SK-N-SH treated with all-trans-retinoic acid at 6 μM for 48 hours (cell line): Measurements from ENCODE around the gene SPATA3.

ENCODE experiments used
- ATAC-seq: fragments of 200-7000 bp; cut with Tn5 transposase; 3 replicates; pipeline ENCODE4 v1.9.1; 2020; ENCODE audit warnings: mild to moderate bottlenecking, moderate library complexity
- ARNTL ChIP-seq: fragments of 450-650 bp; formaldehyde crosslinking; IDR thresholded peaks from 2 replicates; pipeline ENCODE4 v1.5.0; 2020; ENCODE audit warnings: low read depth, mild to moderate bottlenecking, moderate library complexity, borderline replicate concordance
- BACH2 ChIP-seq: fragments of 250-450 bp; sonication (Bioruptor Pico); IDR thresholded peaks from 2 replicates; pipeline ENCODE4 v1.9.0; 2021; ENCODE audit warnings: mild to moderate bottlenecking, borderline replicate concordance
- CREB5 ChIP-seq: fragments of 250-450 bp; sonication (Bioruptor Pico); IDR thresholded peaks from 2 replicates; pipeline ENCODE4 v1.5.1; 2020; ENCODE audit warnings: low read depth, mild to moderate bottlenecking, moderate library complexity
- CSDC2 ChIP-seq: fragments of 250-450 bp; sonication (Bioruptor Pico); IDR thresholded peaks from 2 replicates; pipeline ENCODE4 v1.5.0; 2020; ENCODE audit warnings: mild to moderate bottlenecking, moderate library complexity
- CSRNP3 ChIP-seq: fragments of 250-450 bp; sonication (Bioruptor Pico); IDR thresholded peaks from 2 replicates; pipeline ENCODE4 v1.5.1; 2021; ENCODE audit warnings: mild to moderate bottlenecking, moderate library complexity
- ESRRG ChIP-seq: fragments of 250-450 bp; sonication (Bioruptor Pico); IDR thresholded peaks from 2 replicates; pipeline ENCODE4 v1.6.1; 2021; ENCODE audit warnings: mild to moderate bottlenecking
- GLIS3 ChIP-seq: fragments of 250-450 bp; sonication (Bioruptor Pico); IDR thresholded peaks from 2 replicates; pipeline ENCODE4 v1.5.0; 2020; ENCODE audit warnings: mild to moderate bottlenecking, moderate library complexity
- ISL1 ChIP-seq: fragments of 250-450 bp; sonication (Bioruptor Pico); IDR thresholded peaks from 2 replicates; pipeline ENCODE4 v2.1.2; 2022; ENCODE audit warnings: mild to moderate bottlenecking, moderate library complexity
- OSR1 ChIP-seq: fragments of 250-450 bp; sonication (Bioruptor Pico); IDR thresholded peaks from 2 replicates; pipeline ENCODE4 v1.8.0; 2022; ENCODE audit warnings: moderate library complexity, mild to moderate bottlenecking, inconsistent platforms
- POU6F1 ChIP-seq: fragments of 250-450 bp; sonication (Bioruptor Pico); IDR thresholded peaks from 2 replicates; pipeline ENCODE4 v1.8.0; 2021; ENCODE audit warnings: low read depth, mild to moderate bottlenecking, moderate library complexity, borderline replicate concordance
- PPARA ChIP-seq: fragments of 250-450 bp; sonication (Bioruptor Pico); IDR thresholded peaks from 2 replicates; pipeline ENCODE4 v1.5.0; 2020; ENCODE audit warnings: mild to moderate bottlenecking, borderline replicate concordance
- SNAI2 ChIP-seq: fragments of 250-450 bp; sonication (Bioruptor Pico); IDR thresholded peaks from 2 replicates; pipeline ENCODE4 v1.5.0; 2020; ENCODE audit warnings: mild to moderate bottlenecking, moderate library complexity
- TOX ChIP-seq: fragments of 250-450 bp; sonication (Bioruptor Pico); IDR thresholded peaks from 2 replicates; pipeline ENCODE4 v1.8.0; 2021; ENCODE audit warnings: mild to moderate bottlenecking, moderate library complexity, borderline replicate concordance
- TSHZ2 ChIP-seq: fragments of 250-450 bp; sonication (Bioruptor Pico); IDR thresholded peaks from 2 replicates; pipeline ENCODE4 v1.5.0; 2020; ENCODE audit warnings: mild to moderate bottlenecking, moderate library complexity
- ZC3H10 ChIP-seq: fragments of 250-450 bp; sonication (Bioruptor Pico); IDR thresholded peaks from 2 replicates; pipeline ENCODE4 v1.5.1; 2021; ENCODE audit warnings: mild to moderate bottlenecking, moderate library complexity
- ZFP3 ChIP-seq: fragments of 250-450 bp; sonication (Bioruptor Pico); IDR thresholded peaks from 2 replicates; pipeline ENCODE4 v1.5.0; 2020; ENCODE audit warnings: mild to moderate bottlenecking, moderate library complexity
- ZFP30 ChIP-seq: fragments of 450-650 bp; formaldehyde crosslinking; IDR thresholded peaks from 2 replicates; pipeline ENCODE4 v1.5.0; 2022; ENCODE audit warnings: mild to moderate bottlenecking, moderate library complexity
- ZNF565 ChIP-seq: fragments of 450-650 bp; formaldehyde crosslinking; conservative IDR thresholded peaks from 2 replicates; pipeline ENCODE4 v1.5.0; 2020; ENCODE audit warnings: low read depth, mild to moderate bottlenecking, moderate library complexity
- ZNF70 ChIP-seq: fragments of 450-650 bp; formaldehyde crosslinking; IDR thresholded peaks from 2 replicates; pipeline ENCODE4 v1.5.0; 2020; ENCODE audit warnings: mild to moderate bottlenecking, moderate library complexity
- TF ChIP-seq, protein P1 (sequence below): fragments of 250-450 bp; sonication (Bioruptor Pico); IDR thresholded peaks from 2 replicates; pipeline ENCODE4 v1.8.0; 2020; ENCODE audit warnings: mild to moderate bottlenecking, moderate library complexity, borderline replicate concordance

SPATA3 gene

GRCh38 chr2:231012463-231012862 lies 16.5 kb downstream of the SPATA3 start:
- ATAC-seq = no peak

GRCh38 chr2:231013820-231014219 lies 17.9 kb downstream of the SPATA3 start:
- no peak for ATAC-seq
- TF ChIP-seq ESRRG = no peak
- TF ChIP-seq ZC3H10 (CRISPR knock-in tag) = no peak
- no peak for TF ChIP-seq ZFP30 (CRISPR knock-in tag)
- TF ChIP-seq TSHZ2 = no peak
- no peak for TF ChIP-seq ZFP3 (CRISPR knock-in tag)
- TF ChIP-seq, protein P1, sequence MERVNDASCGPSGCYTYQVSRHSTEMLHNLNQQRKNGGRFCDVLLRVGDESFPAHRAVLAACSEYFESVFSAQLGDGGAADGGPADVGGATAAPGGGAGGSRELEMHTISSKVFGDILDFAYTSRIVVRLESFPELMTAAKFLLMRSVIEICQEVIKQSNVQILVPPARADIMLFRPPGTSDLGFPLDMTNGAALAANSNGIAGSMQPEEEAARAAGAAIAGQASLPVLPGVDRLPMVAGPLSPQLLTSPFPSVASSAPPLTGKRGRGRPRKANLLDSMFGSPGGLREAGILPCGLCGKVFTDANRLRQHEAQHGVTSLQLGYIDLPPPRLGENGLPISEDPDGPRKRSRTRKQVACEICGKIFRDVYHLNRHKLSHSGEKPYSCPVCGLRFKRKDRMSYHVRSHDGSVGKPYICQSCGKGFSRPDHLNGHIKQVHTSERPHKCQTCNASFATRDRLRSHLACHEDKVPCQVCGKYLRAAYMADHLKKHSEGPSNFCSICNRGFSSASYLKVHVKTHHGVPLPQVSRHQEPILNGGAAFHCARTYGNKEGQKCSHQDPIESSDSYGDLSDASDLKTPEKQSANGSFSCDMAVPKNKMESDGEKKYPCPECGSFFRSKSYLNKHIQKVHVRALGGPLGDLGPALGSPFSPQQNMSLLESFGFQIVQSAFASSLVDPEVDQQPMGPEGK (CRISPR knock-in tag) = no peak
- no peak for TF ChIP-seq ZNF565 (CRISPR knock-in tag)
- no peak for TF ChIP-seq SNAI2 (CRISPR knock-in tag)

More at GRCh38 chr2:231012463-231012862, 16.5 kb downstream of the SPATA3 start:
- no peak for TF ChIP-seq GLIS3 (CRISPR knock-in tag)
- TF ChIP-seq BACH2 (CRISPR knock-in tag) = no peak
- no peak for TF ChIP-seq PPARA (CRISPR knock-in tag)
- TF ChIP-seq POU6F1 = no peak
- TF ChIP-seq TSHZ2 = no peak
- no peak for TF ChIP-seq CREB5 (CRISPR knock-in tag)
- TF ChIP-seq ZNF565 (CRISPR knock-in tag) = no peak
- TF ChIP-seq, protein P1 (CRISPR knock-in tag) = no peak
- TF ChIP-seq ZC3H10 (CRISPR knock-in tag) = no peak
- TF ChIP-seq ZFP3 (CRISPR knock-in tag) = no peak
- no peak for TF ChIP-seq ZNF70
- TF ChIP-seq CSDC2 (CRISPR knock-in tag) = no peak
- TF ChIP-seq OSR1 (CRISPR knock-in tag) = no peak
- no peak for TF ChIP-seq CSRNP3
- no peak for TF ChIP-seq ISL1 (CRISPR knock-in tag)
- no peak for TF ChIP-seq TOX (CRISPR knock-in tag)
- no peak for TF ChIP-seq ESRRG
- TF ChIP-seq ARNTL (CRISPR knock-in tag) = no peak
- no peak for TF ChIP-seq SNAI2 (CRISPR knock-in tag)
